Measurements from ENCODE around the gene MATN4.

The MATN4 gene

GRCh38 chr20:45289942-45290676, 18.0 kb downstream of the MATN4 start:
- DNase-seq (ENCODE audit: low spot score): no peak

GRCh38 chr20:45288860-45289259, 19.2 kb downstream of the MATN4 start:
- DNase-seq (ENCODE audit: low spot score): no peak

GRCh38 chr20:45288376-45288775, 19.7 kb downstream of the MATN4 start:
- DNase-seq (ENCODE audit: low spot score): no peak

GRCh38 chr20:45283551-45284057, 24.5 kb downstream of the MATN4 start:
- DNase-seq (ENCODE audit: low spot score): no peak

- DNase-seq (ENCODE audit: low spot score): no peak
Observed at GRCh38 chr20:45282700-45283550, 25.2 kb downstream of the MATN4 start.

- no peak for DNase-seq (ENCODE audit: low spot score)
Observed at GRCh38 chr20:45279992-45280391, 28.1 kb downstream of the MATN4 start.

GRCh38 chr20:45275338-45275737, 32.8 kb downstream of the MATN4 start:
- no peak for DNase-seq (ENCODE audit: low spot score)

GRCh38 chr20:45269754-45270270, 38.3 kb downstream of the MATN4 start:
- no peak for DNase-seq (ENCODE audit: low spot score)

GRCh38 chr20:45269056-45269455, 39.0 kb downstream of the MATN4 start:
- DNase-seq (ENCODE audit: low spot score): no peak

GRCh38 chr20:45268531-45268930, 39.6 kb downstream of the MATN4 start:
- no peak for DNase-seq (ENCODE audit: low spot score)

GRCh38 chr20:45266977-45267376, 41.1 kb downstream of the MATN4 start:
- DNase-seq (ENCODE audit: low spot score): no peak

- no peak for DNase-seq (ENCODE audit: low spot score)
Observed at GRCh38 chr20:45263556-45264266, 44.4 kb downstream of the MATN4 start.

- DNase-seq (ENCODE audit: low spot score): no peak
Observed at GRCh38 chr20:45258664-45259063, 49.4 kb downstream of the MATN4 start.

- no peak for DNase-seq (ENCODE audit: low spot score)
Observed at GRCh38 chr20:45258259-45258658, 49.8 kb downstream of the MATN4 start.

- DNase-seq (ENCODE audit: low spot score): no peak
Observed at GRCh38 chr20:45257711-45258110, 50.4 kb downstream of the MATN4 start.

GRCh38 chr20:45257161-45257560, 50.9 kb downstream of the MATN4 start:
- DNase-seq (ENCODE audit: low spot score): no peak

GRCh38 chr20:45254383-45255262, 53.5 kb downstream of the MATN4 start, which contains the start of gene SLPI:
Gene SLPI, minus strand, starts transcription at chr20:45254564. Its CDS starts 21 bp downstream, at chr20:45254543.
- DNase-seq (ENCODE audit: low spot score): peak; percentile 4

- no peak for DNase-seq (ENCODE audit: low spot score)
Observed at GRCh38 chr20:45253261-45253660, 54.8 kb downstream of the MATN4 start.

GRCh38 chr20:45251884-45252560, 56.1 kb downstream of the MATN4 start:
- no peak for DNase-seq (ENCODE audit: low spot score)

GRCh38 chr20:45248609-45249008, 59.5 kb downstream of the MATN4 start:
- DNase-seq (ENCODE audit: low spot score): no peak
